IMR-90 (cell line): ENCODE measurements around the gene GATA5. TPM values are rescaled to one million over a fixed set of nuclear protein-coding genes. Genes with fewer than 3 reads are reported as not detected.

Experiments
- ATAC-seq: fragments of 200-7000 bp; cut with Tn5 transposase; 2 replicates; pipeline ENCODE4 v1.9.1; 2020; ENCODE audit warnings: low read depth, mild to moderate bottlenecking, moderate library complexity
- BruUV-seq: library from RNA; stranded (reverse); fragments of 400-500 nt; replicated peaks from 2 replicates; lab custom pipeline; 2021; lab: Mats Ljungman, UMichigan
- CTCF ChIA-PET: fragments of 300-600 bp; formaldehyde crosslinking; extraction: SDS; loops from one replicate; lab custom pipeline; 2021; ENCODE audit warnings: antibody characterized with exemption; lab: Yijun Ruan, JAX
- POLR2A ChIA-PET: fragments of 300-600 bp; sonication (Branson Sonifier 250); formaldehyde crosslinking; loops from one replicate; lab custom pipeline; 2022; ENCODE audit warnings: antibody characterized with exemption; ENCODE audit not compliant: unreplicated experiment; lab: Charles Lee
- DNase-seq: peaks from one replicate; pipeline ENCODE4 v3.0.0; 2013
- H2AFZ ChIP-seq: replicated peaks from 2 replicates; pipeline ENCODE3; 2013; ENCODE audit warnings: low read length, mild to moderate bottlenecking; ENCODE audit not compliant: poor library complexity
- H2AK5ac ChIP-seq: 2 replicates; pipeline ENCODE4 v1.6.1; 2013; ENCODE audit warnings: low read depth, low read length, inconsistent platforms
- H2AK9ac ChIP-seq: replicated peaks from 2 replicates; pipeline ENCODE3; 2013; ENCODE audit warnings: mild to moderate bottlenecking, low read depth, low read length, moderate library complexity; ENCODE audit not compliant: poor library complexity
- H2BK120ac ChIP-seq: 2 replicates; pipeline ENCODE4 v1.6.1; 2013; ENCODE audit warnings: low read depth, low read length, inconsistent platforms
- H2BK15ac ChIP-seq: 3 replicates; pipeline ENCODE4 v1.6.1; 2013; ENCODE audit warnings: low read depth, low read length, inconsistent platforms
- H2BK20ac ChIP-seq: 2 replicates; pipeline ENCODE4 v1.6.1; 2013; ENCODE audit warnings: low read depth, mild to moderate bottlenecking, inconsistent platforms, low read length, moderate library complexity
- H2BK5ac ChIP-seq: 2 replicates; pipeline ENCODE4 v1.6.1; 2013; ENCODE audit warnings: mild to moderate bottlenecking, low read depth, low read length, inconsistent platforms; ENCODE audit not compliant: poor library complexity, severe bottlenecking
- H3K14ac ChIP-seq: replicated peaks from 2 replicates; pipeline ENCODE4 v1.6.1; 2013; ENCODE audit warnings: low read depth, low read length, inconsistent platforms
- H3K18ac ChIP-seq: 2 replicates; pipeline ENCODE4 v1.6.1; 2013; ENCODE audit warnings: low read depth, low read length, control low read depth
- H3K23ac ChIP-seq: 2 replicates; pipeline ENCODE4 v1.6.1; 2013; ENCODE audit warnings: low read depth, low read length, inconsistent platforms
- H3K27ac ChIP-seq: 2 replicates; pipeline ENCODE4 v1.5.1; 2013; ENCODE audit warnings: mild to moderate bottlenecking, control low read depth, low read length; ENCODE audit not compliant: insufficient read depth
- H3K27me3 ChIP-seq: 2 replicates; pipeline ENCODE4 v1.6.1; 2013; ENCODE audit warnings: low read length; ENCODE audit not compliant: control insufficient read depth, insufficient read depth
- H3K36me3 ChIP-seq: 2 replicates; pipeline ENCODE4 v1.6.1; 2013; ENCODE audit warnings: low read length, mixed read lengths; ENCODE audit not compliant: control insufficient read depth, insufficient read depth
- H3K4ac ChIP-seq: 2 replicates; pipeline ENCODE4 v1.6.1; 2013; ENCODE audit warnings: low read depth, low read length, inconsistent platforms
- H3K4me1 ChIP-seq: 2 replicates; pipeline ENCODE4 v1.6.1; 2013; ENCODE audit warnings: low read length, mixed read lengths; ENCODE audit not compliant: control insufficient read depth, insufficient read depth
- H3K4me2 ChIP-seq: 2 replicates; pipeline ENCODE4 v1.6.1; 2013; ENCODE audit warnings: low read depth, mild to moderate bottlenecking, control low read depth, low read length, moderate library complexity
- H3K4me3 ChIP-seq: 2 replicates; pipeline ENCODE4 v1.5.1; 2013; ENCODE audit warnings: low read depth, mild to moderate bottlenecking, control low read depth, low read length, moderate library complexity; ENCODE audit not compliant: insufficient read depth
- H3K56ac ChIP-seq: 2 replicates; pipeline ENCODE4 v1.6.1; 2013; ENCODE audit warnings: low read length, inconsistent platforms; ENCODE audit not compliant: insufficient read depth; ENCODE audit errors: extremely low read depth
- H3K79me1 ChIP-seq, 2 experiments: 2 replicates each; pipeline ENCODE4 v1.6.1; 2013; ENCODE audit warnings: low read length in 2 of 2, inconsistent platforms in 1 of 2, low read depth in 1 of 2
- H3K9ac ChIP-seq: 2 replicates; pipeline ENCODE4 v1.6.1; 2013; ENCODE audit warnings: low read depth, low read length, control low read depth
- H3K9me1 ChIP-seq: 2 replicates; pipeline ENCODE4 v1.6.1; 2013; ENCODE audit warnings: low read length, inconsistent platforms; ENCODE audit not compliant: insufficient read depth
- H3K9me3 ChIP-seq: 2 replicates; pipeline ENCODE4 v1.6.1; 2013; ENCODE audit warnings: low read length; ENCODE audit not compliant: control insufficient read depth, insufficient read depth
- H4K20me1 ChIP-seq: 2 replicates; pipeline ENCODE4 v1.6.1; 2013; ENCODE audit warnings: low read length, inconsistent platforms; ENCODE audit not compliant: insufficient read depth
- H4K5ac ChIP-seq: 2 replicates; pipeline ENCODE4 v1.6.1; 2013; ENCODE audit warnings: mild to moderate bottlenecking, low read depth, low read length, control low read depth
- H4K8ac ChIP-seq, 2 experiments: 2 replicates each; pipeline ENCODE4 v1.6.1; 2013; ENCODE audit warnings: low read depth in 2 of 2, low read length in 2 of 2, control low read depth in 1 of 2, inconsistent platforms in 1 of 2
- H4K91ac ChIP-seq: 2 replicates; pipeline ENCODE4 v1.6.1; 2013; ENCODE audit warnings: low read depth, low read length, inconsistent platforms; ENCODE audit not compliant: insufficient read depth
- CTCF ChIP-seq: conservative IDR thresholded peaks from 2 replicates; pipeline ENCODE4 v1.5.1; 2012; ENCODE audit warnings: mild to moderate bottlenecking, low read depth, low read length, improper control_type of control experiment
- WGBS, 2 experiments: methylation state at CpG; one replicate each; pipeline versions ENCODE4 v1.1.5 to v1.1.7; 2013; ENCODE audit warnings: missing lambda C conversion rate in 2 of 2; ENCODE audit not compliant: insufficient read length in 1 of 2; ENCODE audit errors: extremely low coverage in 2 of 2; 5-methylcytosine and 5-hydroxymethylcytosine counted together
- dilution Hi-C: fragments of 300-500 bp; cut with HindIII; formaldehyde crosslinking; loops from one replicate; pipeline ENCODE4 v1.14.3; 2018; ENCODE audit warnings: low sequenced_read_pairs; ENCODE audit not compliant: unreplicated experiment
- in situ Hi-C: fragments of 300-500 bp; cut with MboI; formaldehyde crosslinking; loops from 3 replicates; pipeline ENCODE4 v1.14.3; 2019; ENCODE audit warnings: low sequenced_read_pairs, inconsistent platforms, mixed read lengths
- intact Hi-C: fragments of 100-400 bp; cut with micrococcal nuclease; formaldehyde crosslinking; loops from 2 replicates; pipeline ENCODE4 v1.10.0; 2022
- polyA plus RNA-seq, 3 experiments: library from polyadenylated mRNA; depleted of rRNA; stranded (reverse); fragments of >200 nt; gene quantifications; 2 replicates each; pipeline ENCODE4 v1.2.3, GENCODE V29; 2012; ENCODE audit warnings: low replicate concordance in 1 of 3
- total RNA-seq: library from RNA; depleted of rRNA; stranded (reverse); fragments of >200 nt; gene quantifications from 2 replicates; pipeline ENCODE4 v1.2.3, GENCODE V29; 2012

The GATA5 gene
- total and polyA plus RNA-seq, 2 of the 4 experiments (the other 2 are of a cell fraction), result not detected

GRCh38 chr20:62458275-62459251 lies 17.2 kb downstream of the GATA5 start:
- Histone ChIP-seq H4K20me1 (no peaks in the 10 kb centered on the region), H2AK5ac (no peak overlapping the region), H4K91ac (no peak overlapping the region), H3K27me3 (peaks cover 58% of the 10 kb centered on the region), H2BK20ac (no peak overlapping the region), H3K14ac (no peak overlapping the region), H4K5ac (no peak overlapping the region), H2BK5ac (no peak overlapping the region), H3K23ac (no peak overlapping the region), H2BK15ac (no peak overlapping the region), H3K27ac (no peak overlapping the region), H4K8ac (no peak overlapping the region), H3K4ac (no peak overlapping the region), H2AFZ (no peak overlapping the region), H3K4me1 (no peaks in the 10 kb centered on the region), H3K36me3 (no peaks in the 10 kb centered on the region), H2AK9ac (no peak overlapping the region), H3K9me1 (no peaks in the 10 kb centered on the region), H3K9me3 (no peaks in the 10 kb centered on the region), H3K4me2 (no peak overlapping the region), H3K4me3 (no peak overlapping the region), H3K18ac (no peak overlapping the region), H3K56ac (no peak overlapping the region), H3K79me1 (no peaks in the 10 kb centered on the region), H3K9ac (no peak overlapping the region), H2BK120ac (no peak overlapping the region)
- CTCF ChIA-PET, result no interaction called here
- 0% methylated on average over 3 of the region's 41 CpGs; no CpG with 5 or more reads in 1 of the 2 experiments for WGBS, 2 experiments
- DNase-seq, result no peak
- POLR2A ChIA-PET, result no interaction called here
- intact Hi-C loops, result no loop called here
- TF ChIP-seq CTCF, result no peak
- in situ Hi-C loops, result no loop called here
- dilution Hi-C loops, result no loop called here
- ATAC-seq, result no peak
- no TSS peak for BruUV-seq
